Stimulated activated CD4-positive, alpha-beta T cell treated with anti-CD3 and anti-CD28 coated beads, Interleukin-12 subunit alpha, Interleukin-12 subunit beta, amount 100 ng/mL, for 24 hours (primary cell): Measurements from ENCODE around the gene TUG1.

Experiments
- DNase-seq, 2 experiments: peaks; one replicate each; pipeline ENCODE4 v3.0.0-alpha.2; 2020; ENCODE audit warnings: low read depth in 2 of 2

TUG1 gene

DNA sequence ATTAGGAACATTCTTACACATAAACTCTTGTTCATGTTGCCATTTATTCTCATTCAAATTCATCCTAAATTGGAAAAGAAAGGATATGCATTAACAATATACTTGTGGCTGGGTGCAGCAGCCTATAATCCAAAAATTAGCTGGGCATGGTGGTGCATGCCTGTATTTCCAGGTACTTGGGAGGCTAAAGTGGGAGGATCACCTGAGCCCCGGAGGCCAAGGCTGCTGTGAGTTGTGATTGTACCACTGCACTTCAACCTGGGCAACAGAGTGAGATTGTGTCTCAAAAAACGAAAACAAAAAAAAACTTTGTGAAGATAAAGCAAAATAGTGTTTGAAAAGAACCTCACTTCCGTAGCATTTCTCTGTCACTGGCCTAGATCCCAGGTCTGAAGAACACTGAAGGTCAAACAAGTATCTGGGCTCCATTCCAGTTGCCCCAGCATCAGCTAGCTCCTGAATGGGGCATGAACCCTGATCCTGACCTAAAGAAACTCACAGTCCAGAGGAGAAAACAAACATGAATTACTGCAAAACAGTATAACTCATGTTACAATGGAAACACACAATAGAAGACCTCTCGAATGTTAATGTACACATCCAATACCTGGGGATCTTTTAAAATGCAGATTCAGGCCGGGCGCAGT, 32.2 kb downstream of the TUG1 start:
- DNase-seq = no peak

DNA sequence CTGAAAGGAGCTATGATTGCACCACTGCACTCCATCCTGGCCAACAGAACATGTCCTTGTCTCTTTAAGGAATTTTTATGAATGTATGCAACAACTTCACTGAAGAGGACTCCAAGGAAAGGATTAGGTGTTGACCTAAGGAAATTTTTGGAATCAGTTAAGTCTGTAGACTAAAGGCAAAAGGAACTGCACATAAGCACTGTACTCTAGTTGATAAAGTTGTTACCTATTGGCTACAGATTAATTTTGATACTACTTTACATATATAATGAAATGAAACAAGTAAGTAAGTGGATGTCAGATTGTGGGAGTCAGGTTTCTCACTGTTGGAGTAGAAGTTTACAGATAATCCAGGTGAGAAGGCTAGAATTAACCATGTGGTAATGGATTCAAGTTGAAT, 36.5 kb downstream of the TUG1 start:
- DNase-seq = no peak

DNA sequence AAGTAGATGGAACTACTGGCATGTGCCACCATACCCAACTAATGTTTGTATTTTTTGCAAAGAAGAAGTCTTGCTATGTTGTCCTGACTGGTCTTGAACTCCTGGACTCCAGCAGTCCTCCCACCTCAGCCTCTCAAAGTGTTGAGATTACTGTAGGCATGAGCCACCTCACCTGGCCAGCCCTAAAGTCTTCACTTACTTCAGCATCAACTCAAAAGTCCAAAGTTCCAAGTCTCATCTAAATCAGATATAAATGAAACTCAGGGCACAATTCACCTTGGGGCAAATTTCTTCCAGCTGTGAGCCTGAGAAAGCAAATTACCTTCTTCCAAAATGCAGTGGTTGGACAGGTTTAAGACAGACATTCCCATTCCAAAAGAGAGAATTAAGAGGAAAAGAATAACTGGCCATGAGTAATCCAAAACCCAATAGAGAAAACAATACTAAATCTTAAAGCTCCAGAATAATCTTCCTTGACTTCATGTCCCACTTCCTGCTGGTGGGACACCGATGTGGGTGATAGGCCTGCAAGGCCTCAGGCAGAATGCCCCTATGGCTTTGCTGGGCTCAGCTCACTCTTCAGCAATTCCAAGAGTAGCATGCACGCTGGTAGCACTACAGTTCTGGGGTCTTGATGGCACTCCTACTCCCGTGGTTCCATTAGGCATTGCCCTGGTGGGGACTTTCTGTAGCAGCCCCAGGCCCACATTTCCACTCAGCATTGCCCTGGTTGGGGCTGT, 50.3 kb downstream of the TUG1 start:
- DNase-seq = no peak

DNA sequence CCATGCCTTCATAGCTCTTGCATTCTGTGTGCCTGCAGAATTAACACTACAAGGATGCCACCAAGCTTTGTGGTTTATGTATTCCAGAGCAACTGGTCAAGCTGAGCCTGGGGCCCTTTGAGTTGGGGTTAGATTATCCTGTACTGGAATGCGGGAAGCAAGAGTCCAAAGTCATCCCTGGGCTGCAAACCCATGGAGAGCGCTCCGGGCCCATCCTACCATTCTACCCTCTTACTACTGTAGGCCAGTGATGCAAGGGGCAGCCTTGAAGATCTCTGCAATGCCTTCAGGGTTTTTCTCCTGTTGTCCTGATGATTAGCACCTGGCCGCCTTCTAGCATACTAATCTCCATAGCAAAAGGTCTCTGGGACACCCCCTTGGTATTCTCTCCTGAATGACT, 51.3 kb downstream of the TUG1 start:
- no peak for DNase-seq

DNA sequence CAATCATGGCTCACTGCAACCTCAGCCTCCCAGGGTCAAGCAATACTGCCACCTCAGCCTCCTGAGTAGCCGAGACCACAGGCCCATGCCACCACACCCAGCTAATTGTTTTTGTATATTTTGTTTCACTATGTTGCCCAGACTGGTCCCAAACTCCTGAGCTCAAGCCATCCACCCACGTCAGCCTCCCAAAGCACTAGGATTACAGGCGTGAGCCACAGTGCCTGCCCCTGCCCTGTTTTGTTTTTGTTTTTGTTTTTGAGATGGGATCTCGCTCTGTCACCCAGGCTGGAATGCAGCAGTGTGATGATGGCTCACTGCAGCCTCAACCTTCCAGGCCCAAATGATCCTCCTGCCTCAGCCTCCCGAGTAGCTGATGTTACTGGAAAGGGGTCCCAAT, 53.5 kb downstream of the TUG1 start:
- no peak for DNase-seq
